ENCODE measurements around the gene ANKLE1. TPM values are rescaled to one million over a fixed set of nuclear protein-coding genes. Genes with fewer than 3 reads are reported as not detected.
A peak's percentile ranks its signal among the peaks of the same experiment; 100 is the strongest.

Gene ANKLE1
- total and polyA plus RNA-seq, 2 donors = 0.26 to 0.66 TPM

- 33% methylated on average over 8 of the region's 8 CpGs for WGBS
- no peaks in the 10 kb centered on the region for H3K4me1 ChIP-seq (ENCODE audit: insufficient read depth)
Observed at GRCh38 chr19:17243211-17243829, 38.4 kb upstream of the ANKLE1 start.

GRCh38 chr19:17243830-17244617, 37.7 kb upstream of the ANKLE1 start:
- WGBS = 8% methylated on average over 52 of the region's 52 CpGs
- H3K4me1 ChIP-seq (ENCODE audit: insufficient read depth) = no peaks in the 10 kb centered on the region
- H3K4me3 ChIP-seq (ENCODE audit: low read depth, low read length) = peak overlapping the region; percentile 90
- no peaks in the 10 kb centered on the region for H3K36me3 ChIP-seq (ENCODE audit: insufficient read depth)
- no peak for DNase-seq (ENCODE audit: extremely low spot score)
- H3K27ac ChIP-seq (ENCODE audit: low read depth) = peak overlapping the region; percentile 74

More at GRCh38 chr19:17243211-17243829, 38.4 kb upstream of the ANKLE1 start:
- H3K36me3 ChIP-seq (ENCODE audit: insufficient read depth) = no peaks in the 10 kb centered on the region
- peak overlapping the region; percentile 90 for H3K4me3 ChIP-seq (ENCODE audit: low read depth, low read length)
- no peak for DNase-seq (ENCODE audit: extremely low spot score)
- H3K27ac ChIP-seq (ENCODE audit: low read depth) = peak overlapping the region; percentile 47

DNA sequence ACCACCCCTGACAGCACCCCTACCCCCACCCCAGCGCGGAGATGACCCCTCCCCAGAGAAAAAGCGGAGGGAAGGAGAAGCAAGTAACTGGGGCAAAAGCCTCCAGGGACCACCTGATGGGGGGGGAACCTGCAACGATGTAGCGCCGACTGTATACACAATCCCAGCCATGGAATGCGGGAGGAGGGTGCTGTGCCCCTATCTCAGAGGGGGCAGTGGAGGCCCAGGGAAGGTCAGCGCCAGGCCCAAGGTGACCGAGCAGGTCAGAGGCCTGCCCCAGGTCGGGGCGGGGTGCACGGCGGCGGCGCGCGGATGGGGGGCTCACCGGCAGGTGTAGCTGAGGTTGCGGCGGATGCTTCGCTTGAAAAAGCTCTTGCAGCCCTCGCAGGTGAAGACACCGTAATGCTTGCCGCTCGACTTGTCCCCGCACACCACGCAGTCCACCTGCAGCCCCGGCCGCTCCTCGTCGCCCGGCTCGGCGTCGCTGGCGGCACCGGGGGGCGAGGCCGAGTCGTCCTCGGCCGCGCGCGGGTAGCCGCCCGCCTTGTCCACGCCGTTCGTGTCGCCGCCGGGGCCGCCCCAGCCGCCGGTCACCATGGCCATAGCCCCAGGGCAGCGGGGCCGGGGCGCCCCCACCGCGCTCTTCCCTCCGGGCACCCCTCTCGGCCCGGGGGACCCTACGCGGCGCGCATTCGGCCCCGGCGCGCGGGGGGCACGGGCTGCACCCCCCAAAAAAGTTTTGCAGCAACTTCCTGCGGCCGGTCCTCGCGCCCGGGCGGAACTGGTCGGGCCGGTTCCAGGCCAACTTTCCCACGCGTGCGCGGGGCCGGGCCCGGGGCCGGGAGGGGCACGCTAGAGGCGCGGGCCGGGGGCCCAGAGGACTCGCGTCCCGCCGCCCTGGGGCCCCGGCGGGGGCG, 36.8 kb upstream of the ANKLE1 start:
- Histone ChIP-seq H3K4me3 (ENCODE audit: low read depth, low read length) (peak overlapping the region; percentile 90), H3K36me3 (ENCODE audit: insufficient read depth) (no peaks in the 10 kb centered on the region), H3K27ac (ENCODE audit: low read depth) (peak overlapping the region; percentile 87), H3K4me1 (ENCODE audit: insufficient read depth) (no peaks in the 10 kb centered on the region)
- WGBS = under 1% methylated on average over 100 of the region's 100 CpGs
- DNase-seq (ENCODE audit: extremely low spot score) = no peak

GRCh38 chr19:17245535-17245984, 36.1 kb upstream of the ANKLE1 start, which contains the start of gene NR2F6:
Gene NR2F6, minus strand, starts transcription at chr19:17245919. Its CDS starts 699 bp downstream, at chr19:17245220.
- no peaks in the 10 kb centered on the region for H3K4me1 ChIP-seq (ENCODE audit: insufficient read depth)
- H3K36me3 ChIP-seq (ENCODE audit: insufficient read depth) = no peaks in the 10 kb centered on the region
- under 1% methylated on average over 72 of the region's 72 CpGs for WGBS

DNA sequence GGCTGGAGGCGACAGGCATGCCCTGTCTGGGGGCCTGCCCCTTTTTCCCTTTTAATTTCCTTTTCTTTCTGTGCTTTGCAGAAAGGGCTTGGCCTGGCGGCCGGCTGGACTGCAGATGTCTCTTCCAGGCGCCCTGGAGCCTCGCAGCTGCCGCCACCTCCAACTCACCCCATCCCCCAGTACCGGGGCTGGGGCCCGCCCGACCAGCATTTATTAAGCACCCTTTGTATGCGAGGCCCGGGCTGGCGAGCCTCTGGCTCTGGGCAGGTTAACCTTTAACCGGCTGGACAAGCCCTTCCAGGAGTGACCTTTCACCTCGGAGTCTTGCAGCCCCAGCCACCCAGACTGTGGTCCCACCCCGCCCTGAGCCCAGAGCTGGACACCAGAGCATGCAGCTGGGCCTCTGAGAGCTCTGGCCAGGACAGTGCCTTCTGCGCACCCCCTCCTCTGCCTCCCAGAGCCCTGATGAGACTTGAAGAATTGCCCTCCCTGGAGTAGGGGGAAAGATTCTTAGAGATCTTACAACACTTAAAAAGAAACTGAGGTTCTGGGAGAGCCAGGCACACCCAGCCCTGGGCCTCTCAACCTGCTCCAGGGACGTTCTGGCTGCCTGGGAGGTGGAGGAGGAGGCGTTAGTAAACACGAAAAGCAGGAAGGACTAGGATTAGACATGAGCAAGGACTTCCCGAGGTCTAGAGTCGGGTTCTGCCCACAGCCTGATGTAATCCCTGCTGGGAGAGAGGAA, 34.8 kb upstream of the ANKLE1 start:
- WGBS = 17% methylated on average over 21 of the region's 21 CpGs
- Histone ChIP-seq H3K4me1 (ENCODE audit: insufficient read depth) (no peaks in the 10 kb centered on the region), H3K27ac (ENCODE audit: low read depth) (peak overlapping the region; percentile 80), H3K4me3 (ENCODE audit: low read depth, low read length) (peak overlapping the region; percentile 90), H3K36me3 (ENCODE audit: insufficient read depth) (no peaks in the 10 kb centered on the region)
- DNase-seq (ENCODE audit: extremely low spot score) = no peak

More at GRCh38 chr19:17245535-17245984, 36.1 kb upstream of the ANKLE1 start, which contains the start of gene NR2F6:
- peak within 1 kb of the TSS; percentile 90 for H3K4me3 ChIP-seq (ENCODE audit: low read depth, low read length)
- peak within 1 kb of the TSS; percentile 87 for H3K27ac ChIP-seq (ENCODE audit: low read depth)
- no peak for DNase-seq (ENCODE audit: extremely low spot score)

- Histone ChIP-seq H3K36me3 (ENCODE audit: insufficient read depth) (no peaks in the 10 kb centered on the region), H3K4me1 (ENCODE audit: insufficient read depth) (no peaks in the 10 kb centered on the region), H3K4me3 (ENCODE audit: low read depth, low read length) (no peak overlapping the region), H3K27ac (ENCODE audit: low read depth) (no peak overlapping the region)
- DNase-seq (ENCODE audit: extremely low spot score) = no peak
- 72% methylated on average over 21 of the region's 21 CpGs for WGBS
Observed at GRCh38 chr19:17248011-17248776, 33.5 kb upstream of the ANKLE1 start.

DNA sequence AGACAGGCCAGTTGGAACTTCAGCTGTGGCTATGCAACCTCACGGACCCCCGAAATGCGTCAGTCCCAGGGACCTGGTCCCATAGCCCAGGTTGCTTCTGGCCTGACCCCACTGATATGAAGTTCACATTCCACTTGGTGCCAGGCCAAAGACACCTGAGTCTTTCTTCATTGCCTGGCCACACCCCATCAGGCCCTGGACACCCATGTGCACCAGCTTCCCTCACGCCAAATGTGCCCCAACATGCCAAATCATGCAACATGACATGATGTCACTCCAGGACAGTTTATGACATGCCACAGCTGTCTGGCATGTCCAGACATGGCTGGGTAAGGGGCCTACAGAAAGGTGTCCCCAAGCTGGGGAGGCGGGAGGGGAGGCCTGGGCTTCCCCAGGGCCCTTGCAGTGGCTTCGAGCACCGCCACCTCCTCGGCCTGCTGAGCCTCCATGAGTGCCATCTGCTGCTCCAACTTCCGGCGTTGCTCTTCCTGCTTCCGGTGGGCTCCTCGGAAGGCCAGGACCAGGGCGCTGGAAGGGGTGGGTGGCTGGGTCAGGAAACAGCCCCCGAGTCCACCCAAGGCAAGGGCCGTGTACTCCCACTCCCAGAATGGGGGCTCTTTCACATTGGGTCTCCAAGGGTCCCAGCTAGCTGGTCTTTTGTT, 31.7 kb upstream of the ANKLE1 start:
- DNase-seq (ENCODE audit: extremely low spot score) = no peak
- no peak overlapping the region for H3K4me3 ChIP-seq (ENCODE audit: low read depth, low read length)
- no peaks in the 10 kb centered on the region for H3K4me1 ChIP-seq (ENCODE audit: insufficient read depth)
- 86% methylated on average over 15 of the region's 15 CpGs for WGBS
- H3K27ac ChIP-seq (ENCODE audit: low read depth) = no peak overlapping the region
- H3K36me3 ChIP-seq (ENCODE audit: insufficient read depth) = no peaks in the 10 kb centered on the region

GRCh38 chr19:17254636-17255035, 27.1 kb upstream of the ANKLE1 start:
- no peak overlapping the region for H3K27ac ChIP-seq (ENCODE audit: low read depth)
- no peaks in the 10 kb centered on the region for H3K4me1 ChIP-seq (ENCODE audit: insufficient read depth)
- 86% methylated on average over 10 of the region's 10 CpGs for WGBS
- no peaks in the 10 kb centered on the region for H3K36me3 ChIP-seq (ENCODE audit: insufficient read depth)
- no peak overlapping the region for H3K4me3 ChIP-seq (ENCODE audit: low read depth, low read length)
- DNase-seq (ENCODE audit: extremely low spot score) = no peak

DNA sequence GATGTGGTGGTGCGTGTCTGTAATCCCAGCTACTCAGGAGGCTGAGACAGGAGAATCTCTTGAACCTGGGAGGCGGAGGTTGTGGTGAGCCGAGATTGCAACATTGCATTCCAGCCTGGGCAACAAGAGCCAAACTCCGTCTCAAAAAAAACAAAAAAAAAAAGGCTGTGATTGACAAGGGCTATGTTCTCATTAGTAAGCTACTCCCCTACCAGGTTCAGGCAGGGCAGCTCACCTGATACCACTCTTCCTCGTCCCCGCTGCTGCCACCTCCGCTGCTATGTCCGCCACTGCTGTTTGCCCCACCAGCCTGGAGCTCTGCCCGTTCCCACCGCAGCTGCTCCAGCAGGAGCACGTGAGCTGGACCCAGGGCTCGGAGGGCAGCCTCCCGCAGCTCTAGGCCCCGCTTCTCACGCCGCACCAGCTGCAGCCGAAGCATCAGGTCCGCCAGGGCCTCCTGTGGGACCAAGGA, 26.5 kb upstream of the ANKLE1 start:
- Histone ChIP-seq H3K4me1 (ENCODE audit: insufficient read depth) (no peaks in the 10 kb centered on the region), H3K36me3 (ENCODE audit: insufficient read depth) (no peaks in the 10 kb centered on the region), H3K4me3 (ENCODE audit: low read depth, low read length) (no peak overlapping the region), H3K27ac (ENCODE audit: low read depth) (no peak overlapping the region)
- DNase-seq (ENCODE audit: extremely low spot score) = no peak
- WGBS = 72% methylated on average over 18 of the region's 18 CpGs

DNA sequence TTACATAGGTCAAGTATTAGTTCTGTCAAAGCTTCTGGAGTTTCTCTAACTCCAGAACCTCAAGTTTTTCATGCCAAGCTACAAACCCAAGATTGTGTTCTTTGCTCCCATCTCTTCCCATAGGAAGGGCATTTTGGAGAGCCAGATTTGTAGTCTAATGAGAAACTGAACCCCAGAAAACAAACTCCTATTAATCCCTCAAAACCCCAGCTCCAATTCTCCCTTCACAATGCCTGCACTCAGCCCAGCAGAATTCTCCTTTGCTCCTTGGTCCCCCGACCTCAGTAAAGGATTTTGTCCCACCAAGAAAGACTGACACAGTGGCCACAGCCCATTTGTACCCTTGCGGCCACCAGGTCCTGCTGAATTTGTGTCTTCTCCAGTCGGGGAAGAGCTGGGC, 25.6 kb upstream of the ANKLE1 start:
- Histone ChIP-seq H3K36me3 (ENCODE audit: insufficient read depth) (no peaks in the 10 kb centered on the region), H3K4me3 (ENCODE audit: low read depth, low read length) (no peak overlapping the region), H3K27ac (ENCODE audit: low read depth) (no peak overlapping the region), H3K4me1 (ENCODE audit: insufficient read depth) (no peaks in the 10 kb centered on the region)
- 81% methylated on average over 3 of the region's 3 CpGs for WGBS
- DNase-seq (ENCODE audit: extremely low spot score) = no peak

GRCh38 chr19:17259118-17259780, 22.5 kb upstream of the ANKLE1 start:
- no peak overlapping the region for H3K4me3 ChIP-seq (ENCODE audit: low read depth, low read length)
- WGBS = 90% methylated on average over 9 of the region's 9 CpGs
- H3K4me1 ChIP-seq (ENCODE audit: insufficient read depth) = no peaks in the 10 kb centered on the region

More at GRCh38 chr19:17259118-17259780, 22.5 kb upstream of the ANKLE1 start:
- DNase-seq (ENCODE audit: extremely low spot score) = no peak
- Histone ChIP-seq H3K36me3 (ENCODE audit: insufficient read depth) (no peaks in the 10 kb centered on the region), H3K27ac (ENCODE audit: low read depth) (no peak overlapping the region)
